BJ (cell line): Measurements from ENCODE around the gene NRN1L. TPM values are rescaled to one million over a fixed set of nuclear protein-coding genes. Genes with fewer than 3 reads are reported as not detected.

ENCODE experiments used
- CTCF ChIA-PET: fragments of 350-600 bp; formaldehyde crosslinking; extraction: SDS; loops from one replicate; lab custom pipeline; 2021; ENCODE audit warnings: antibody characterized with exemption, inconsistent platforms; lab: Yijun Ruan, JAX
- POLR2A ChIA-PET: fragments of 300-600 bp; sonication (Branson Sonifier 250); formaldehyde crosslinking; extraction: SDS; loops from one replicate; lab custom pipeline; 2021; ENCODE audit warnings: antibody characterized with exemption; lab: Charles Lee
- DNase-seq: peaks from one replicate; pipeline ENCODE4 v3.0.0-alpha.2; 2011; ENCODE audit warnings: low read depth
- H3K27me3 ChIP-seq: 2 replicates; pipeline ENCODE4 v1.6.0; 2011; ENCODE audit warnings: low read length; ENCODE audit not compliant: control insufficient read depth, insufficient read depth
- H3K36me3 ChIP-seq: 2 replicates; pipeline ENCODE4 v1.5.1; 2011; ENCODE audit warnings: low read length; ENCODE audit not compliant: control insufficient read depth, insufficient read depth
- H3K4me3 ChIP-seq: 2 replicates; pipeline ENCODE4 v1.5.1; 2011; ENCODE audit warnings: low read depth, mild to moderate bottlenecking, control low read depth, low read length
- polyA plus RNA-seq: library from polyadenylated mRNA; depleted of rRNA; stranded (reverse); fragments of >200 nt; gene quantifications from 2 replicates; pipeline ENCODE4 v1.2.3, GENCODE V29; 2011
- TF ChIP-seq, protein P1 (sequence below): IDR thresholded peaks from 2 replicates; pipeline ENCODE4 v1.5.1; 2011; ENCODE audit warnings: low read depth, mild to moderate bottlenecking, control low read depth, inconsistent platforms, low read length, moderate library complexity; ENCODE audit not compliant: insufficient read depth

NRN1L gene
- polyA plus RNA-seq, 1 experiment: 0.27 TPM

- Histone ChIP-seq H3K4me3 (no peak overlapping the region), H3K27me3 (no peaks in the 10 kb centered on the region), H3K36me3 (peaks cover 11% of the 10 kb centered on the region)
- no peak for DNase-seq
- ChIA-PET CTCF (interaction anchor here (0.9 to 8.4 kb wide), 3 partner anchors 12 to 44 kb away, joined by 3 to 155 read pairs (median 4); partner anchors contain the start of genes CTRL and PSMB10), POLR2A (no interaction called here)
- TF ChIP-seq, protein P1, sequence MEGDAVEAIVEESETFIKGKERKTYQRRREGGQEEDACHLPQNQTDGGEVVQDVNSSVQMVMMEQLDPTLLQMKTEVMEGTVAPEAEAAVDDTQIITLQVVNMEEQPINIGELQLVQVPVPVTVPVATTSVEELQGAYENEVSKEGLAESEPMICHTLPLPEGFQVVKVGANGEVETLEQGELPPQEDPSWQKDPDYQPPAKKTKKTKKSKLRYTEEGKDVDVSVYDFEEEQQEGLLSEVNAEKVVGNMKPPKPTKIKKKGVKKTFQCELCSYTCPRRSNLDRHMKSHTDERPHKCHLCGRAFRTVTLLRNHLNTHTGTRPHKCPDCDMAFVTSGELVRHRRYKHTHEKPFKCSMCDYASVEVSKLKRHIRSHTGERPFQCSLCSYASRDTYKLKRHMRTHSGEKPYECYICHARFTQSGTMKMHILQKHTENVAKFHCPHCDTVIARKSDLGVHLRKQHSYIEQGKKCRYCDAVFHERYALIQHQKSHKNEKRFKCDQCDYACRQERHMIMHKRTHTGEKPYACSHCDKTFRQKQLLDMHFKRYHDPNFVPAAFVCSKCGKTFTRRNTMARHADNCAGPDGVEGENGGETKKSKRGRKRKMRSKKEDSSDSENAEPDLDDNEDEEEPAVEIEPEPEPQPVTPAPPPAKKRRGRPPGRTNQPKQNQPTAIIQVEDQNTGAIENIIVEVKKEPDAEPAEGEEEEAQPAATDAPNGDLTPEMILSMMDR: no peak
Measured at GRCh38 chr16:67888331-67888730, 3.6 kb downstream of the NRN1L start.

DNA sequence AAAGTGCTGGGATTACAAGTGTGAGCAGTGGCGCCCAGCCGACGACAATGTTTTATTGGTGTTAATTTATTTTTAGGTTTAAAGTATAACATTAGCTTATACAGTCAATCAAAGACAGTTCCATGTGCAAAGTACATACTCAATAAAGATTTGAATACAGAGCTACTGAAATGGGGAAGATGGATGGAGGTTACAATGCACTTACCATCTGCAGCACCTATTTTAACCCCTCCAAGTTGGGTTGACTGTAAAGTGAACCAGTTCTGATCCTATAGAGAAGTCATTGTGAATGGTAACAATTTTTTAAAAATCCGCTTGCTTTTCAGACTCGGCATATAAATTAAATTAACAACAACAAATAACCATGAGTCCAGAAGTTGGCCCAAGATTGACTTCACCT, 7.7 kb downstream of the NRN1L start:
- Histone ChIP-seq H3K36me3 (no peaks in the 10 kb centered on the region), H3K4me3 (peak overlapping the region; percentile 40), H3K27me3 (no peaks in the 10 kb centered on the region)
- POLR2A ChIA-PET: no interaction called here
- no peak for DNase-seq
- TF ChIP-seq, protein P1: no peak
- CTCF ChIA-PET: interaction anchor here (0.7 to 2.2 kb wide), 4 partner anchors 8 to 76 kb away, joined by 3 to 13 read pairs (median 6); partner anchors contain the start of gene NRN1L

- Histone ChIP-seq H3K27me3 (no peaks in the 10 kb centered on the region), H3K36me3 (no peaks in the 10 kb centered on the region), H3K4me3 (peak within 1 kb of the TSS; percentile 95)
- POLR2A ChIA-PET: interaction anchor here (0.6 kb wide), 2 partner anchors 20 to 45 kb away, joined by 4 to 5 read pairs; partner anchors contain the start of gene EDC4
- DNase-seq: peak; percentile 60
- TF ChIP-seq, protein P1: no peak
- CTCF ChIA-PET: interaction anchor here (0.7 to 2.2 kb wide), 7 partner anchors 9 to 77 kb away, joined by 3 to 13 read pairs (median 4); partner anchors contain the start of genes NRN1L and PSMB10
Measured at GRCh38 chr16:67892899-67893742, 8.4 kb downstream of the NRN1L start, which contains the start of gene PSKH1. Gene PSKH1 (plus strand): TSS chr16:67893254. CDS start chr16:67908750, 15,496 bp downstream.

DNA sequence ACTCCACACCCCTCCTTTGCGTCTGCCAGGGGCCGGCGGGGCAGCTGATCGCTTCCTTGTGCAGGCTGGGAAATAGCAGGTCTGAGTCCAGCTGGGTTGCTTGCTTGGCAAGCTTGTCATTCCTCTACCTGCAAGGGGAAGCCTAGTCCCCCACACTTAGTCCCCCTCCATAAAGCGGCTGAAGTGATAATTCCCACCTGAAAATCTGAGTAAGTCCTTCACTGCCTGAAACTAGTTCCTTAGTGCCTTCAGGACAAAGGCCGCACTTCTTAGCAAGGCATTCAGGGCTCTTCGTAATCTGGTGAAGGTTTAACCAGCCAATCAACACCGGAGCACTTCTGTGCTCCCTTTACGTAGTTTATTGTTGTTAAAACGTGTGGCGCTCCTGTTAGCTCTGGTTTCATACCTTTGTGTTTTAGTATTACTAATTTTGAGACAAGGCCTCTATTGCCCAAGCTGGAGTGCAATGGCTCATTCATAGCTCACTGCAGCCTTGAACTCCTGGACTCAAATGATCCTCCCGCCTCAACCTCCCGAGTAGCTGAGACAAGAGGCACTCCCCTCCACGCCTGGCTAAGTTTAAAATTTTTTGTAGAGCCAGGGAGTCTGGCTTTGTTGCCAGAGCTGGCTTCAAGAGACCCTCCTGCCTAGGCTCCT, 9.2 kb downstream of the NRN1L start:
- Histone ChIP-seq H3K4me3 (peak overlapping the region; percentile 95), H3K27me3 (no peaks in the 10 kb centered on the region), H3K36me3 (no peaks in the 10 kb centered on the region)
- no peak for DNase-seq
- CTCF ChIA-PET: interaction anchor here (0.7 to 2.2 kb wide), 6 partner anchors 10 to 394 kb away, joined by 3 to 7 read pairs (median 3); partner anchors contain the start of genes NRN1L and PSMB10
- POLR2A ChIA-PET: no interaction called here
- TF ChIP-seq, protein P1: no peak

GRCh38 chr16:67897231-67897630, 12.5 kb downstream of the NRN1L start:
- no peaks in the 10 kb centered on the region for H3K27me3 ChIP-seq
- H3K36me3 ChIP-seq: peaks cover 2% of the 10 kb centered on the region; the same call in 1 of the 2 replicates
- no peak overlapping the region for H3K4me3 ChIP-seq
- CTCF ChIA-PET: interaction anchor here (1.0 to 3.2 kb wide), 6 partner anchors 10 to 376 kb away, joined by 3 to 13 read pairs (median 3); no protein-coding TSS in a partner anchor
- POLR2A ChIA-PET: no interaction called here
- DNase-seq: no peak
- TF ChIP-seq, protein P1: no peak
